Liver (tissue), 9 donors: ENCODE measurements around the gene ATP10D. TPM values are rescaled to one million over a fixed set of nuclear protein-coding genes. Genes with fewer than 3 reads are reported as not detected.

ENCODE experiments used
- DNase-seq: peaks from one replicate; pipeline ENCODE4 v3.0.0-alpha.2; 2017; ENCODE audit warnings: low spot score
- H3K27ac ChIP-seq, 2 donors: one replicate each; pipeline ENCODE4 v1.7.0; 2013; ENCODE audit warnings: inconsistent platforms in 2 of 2, low read length in 2 of 2, control low read depth in 1 of 2, low read depth in 1 of 2, mild to moderate bottlenecking in 1 of 2
- H3K27me3 ChIP-seq, 4 donors: one replicate each; pipeline versions ENCODE4 v1.6.1 to v1.7.0; 2013; ENCODE audit warnings: low read length in 3 of 4, inconsistent platforms in 1 of 4, mild to moderate bottlenecking in 1 of 4, moderate library complexity in 1 of 4; ENCODE audit not compliant: control insufficient read depth in 4 of 4, insufficient read depth in 4 of 4
- H3K36me3 ChIP-seq, 4 donors: one replicate each; pipeline versions ENCODE4 v1.6.1 to v1.7.0; 2013; ENCODE audit warnings: low read length in 3 of 4, mild to moderate bottlenecking in 3 of 4, low read depth in 1 of 4, moderate library complexity in 1 of 4; ENCODE audit not compliant: control insufficient read depth in 4 of 4, insufficient read depth in 3 of 4
- H3K4me1 ChIP-seq, 4 donors: one replicate each; pipeline versions ENCODE4 v1.6.1 to v1.7.0; 2013; ENCODE audit warnings: low read length in 3 of 4, mild to moderate bottlenecking in 3 of 4, moderate library complexity in 1 of 4; ENCODE audit not compliant: control insufficient read depth in 4 of 4, insufficient read depth in 4 of 4
- H3K4me3 ChIP-seq, 3 donors: one replicate each; pipeline versions ENCODE4 v1.6.1 to v1.7.0; 2013; ENCODE audit warnings: low read length in 3 of 3, control low read depth in 1 of 3, low read depth in 1 of 3, mild to moderate bottlenecking in 1 of 3
- H3K9ac ChIP-seq, 2 donors: one replicate each; pipeline ENCODE4 v1.7.0; 2013; ENCODE audit warnings: low read length in 2 of 2, mild to moderate bottlenecking in 2 of 2, moderate library complexity in 2 of 2, control low read depth in 1 of 2, low read depth in 1 of 2
- H3K9me3 ChIP-seq, 4 donors: one replicate each; pipeline versions ENCODE4 v1.6.1 to v1.7.0; 2013; ENCODE audit warnings: low read length in 3 of 4; ENCODE audit not compliant: control insufficient read depth in 4 of 4
- EGR1 ChIP-seq, 2 donors: IDR thresholded peaks; 2 replicates each; pipeline ENCODE4 v1.6.1; 2016 to 2018; ENCODE audit warnings: antibody characterized with exemption in 2 of 2, low read depth in 2 of 2
- FOXA1 ChIP-seq: IDR thresholded peaks from 2 replicates; pipeline ENCODE4 v1.6.1; 2016; ENCODE audit warnings: antibody characterized with exemption
- FOXA2 ChIP-seq: IDR thresholded peaks from 2 replicates; pipeline ENCODE4 v1.6.1; 2016; ENCODE audit warnings: antibody characterized with exemption
- GABPA ChIP-seq, 2 donors: IDR thresholded peaks in 1 of 2; conservative IDR thresholded peaks in 1 of 2; 2 replicates each; pipeline ENCODE4 v1.6.1; 2016; ENCODE audit warnings: antibody characterized with exemption in 2 of 2, mild to moderate bottlenecking in 1 of 2, moderate library complexity in 1 of 2
- HNF4A ChIP-seq, 2 donors: conservative IDR thresholded peaks; 2 replicates each; pipeline ENCODE4 v1.6.1; 2016; ENCODE audit warnings: antibody characterized with exemption in 2 of 2, mild to moderate bottlenecking in 2 of 2
- HNF4G ChIP-seq: IDR thresholded peaks from 2 replicates; pipeline ENCODE4 v1.6.1; 2016; ENCODE audit warnings: antibody characterized with exemption
- JUND ChIP-seq, 2 donors: IDR thresholded peaks; 2 replicates each; pipeline ENCODE4 v1.6.1; 2016; ENCODE audit warnings: antibody characterized with exemption in 2 of 2
- MAX ChIP-seq: IDR thresholded peaks from 2 replicates; pipeline ENCODE4 v1.6.1; 2016; ENCODE audit warnings: antibody characterized with exemption
- NR2F2 ChIP-seq: IDR thresholded peaks from 2 replicates; pipeline ENCODE4 v1.6.1; 2016; ENCODE audit warnings: antibody characterized with exemption
- RAD21 ChIP-seq, 2 donors: IDR thresholded peaks; 2 replicates each; pipeline ENCODE4 v1.6.1; 2016; ENCODE audit warnings: antibody characterized with exemption in 2 of 2, mild to moderate bottlenecking in 2 of 2
- REST ChIP-seq: IDR thresholded peaks from 2 replicates; pipeline ENCODE4 v1.6.1; 2016; ENCODE audit warnings: antibody characterized with exemption, mild to moderate bottlenecking
- RXRA ChIP-seq, 2 donors: IDR thresholded peaks; 2 replicates each; pipeline ENCODE4 v1.6.1; 2017 to 2018; ENCODE audit warnings: antibody characterized with exemption in 2 of 2, mild to moderate bottlenecking in 1 of 2
- SP1 ChIP-seq: IDR thresholded peaks from 2 replicates; pipeline ENCODE4 v1.6.1; 2018; ENCODE audit warnings: antibody characterized with exemption, mild to moderate bottlenecking
- TAF1 ChIP-seq: conservative IDR thresholded peaks from 2 replicates; pipeline ENCODE4 v1.6.1; 2016; ENCODE audit warnings: antibody characterized with exemption, mild to moderate bottlenecking
- YY1 ChIP-seq: IDR thresholded peaks from 2 replicates; pipeline ENCODE4 v1.6.1; 2016; ENCODE audit warnings: antibody characterized with exemption, mild to moderate bottlenecking
- ZBTB33 ChIP-seq: IDR thresholded peaks from 2 replicates; pipeline ENCODE4 v1.6.1; 2016; ENCODE audit warnings: antibody characterized with exemption
- WGBS: extraction: QIAGEN DNeasy Blood & Tissue Kit; methylation state at CpG from one replicate; pipeline ENCODE4 v1.1.7; 2013; 5-methylcytosine and 5-hydroxymethylcytosine counted together
- polyA plus RNA-seq, 2 donors: library from polyadenylated mRNA; stranded (reverse) in 1 of 2; unstranded in 1 of 2; fragments of 200-250 nt in 1 of 2; fragments of >200 nt in 1 of 2; fragmentation: Nextera tagmentation in 1 of 2; extraction: Ambion mirVana in 1 of 2; gene quantifications; one replicate each; pipeline versions ENCODE4 v1.2.1 to v1.2.3, GENCODE V29; 2013 to 2015
- total RNA-seq, 2 donors: library from RNA; depleted of rRNA; stranded (reverse); fragments of >200 nt; gene quantifications; one replicate each; pipeline ENCODE4 v1.2.3, GENCODE V29; 2014
- TF ChIP-seq, protein P1 (sequence below): fragments of 150-350 bp; IDR thresholded peaks from 2 replicates; pipeline ENCODE4 v1.5.1; 2017; ENCODE audit warnings: improper control_type of control experiment, low read depth, low read length; ENCODE audit not compliant: missing input control
- TF ChIP-seq, protein P2 (sequence below): IDR thresholded peaks from 2 replicates; pipeline ENCODE4 v1.6.1; 2016; ENCODE audit warnings: antibody characterized with exemption
- donor health status: healthy.
- donor health status: healthy.
- donor health status: healthy.
- donor health status: healthy.
- donor health status: healthy.

The ATP10D gene
- total and polyA plus RNA-seq, 4 donors, result 4.3 to 13.6 (median 7.4) TPM

GRCh38 chr4:47641755-47642154, 156.7 kb downstream of the ATP10D start:
- 78% methylated on average over 1 of the region's 1 CpG for WGBS
- no peak overlapping the region for H3K27ac ChIP-seq
- no peak for DNase-seq
- H3K36me3 ChIP-seq, result no peaks in the 10 kb centered on the region
- no peaks in the 10 kb centered on the region for H3K4me1 ChIP-seq
- no peak overlapping the region for H3K9ac ChIP-seq
- no peak overlapping the region for H3K4me3 ChIP-seq
- H3K9me3 ChIP-seq, result no peaks in the 10 kb centered on the region
- H3K27me3 ChIP-seq, result no peaks in the 10 kb centered on the region
- no peak for TF ChIP-seq NR2F2
- no peak for TF ChIP-seq YY1
- no peak for TF ChIP-seq GABPA (IDR thresholded peaks at IDR 0.05 in 1 of 2, conservative IDR thresholded peaks at IDR 0.05 in 1 of 2)
- TF ChIP-seq HNF4A (conservative IDR thresholded peaks at IDR 0.05), result no peak
- TF ChIP-seq ZBTB33, result no peak
- no peak for TF ChIP-seq TAF1
- no peak for TF ChIP-seq HNF4G
- TF ChIP-seq RAD21 (IDR thresholded peaks at IDR 0.05), result no peak
- TF ChIP-seq REST, result no peak

DNA sequence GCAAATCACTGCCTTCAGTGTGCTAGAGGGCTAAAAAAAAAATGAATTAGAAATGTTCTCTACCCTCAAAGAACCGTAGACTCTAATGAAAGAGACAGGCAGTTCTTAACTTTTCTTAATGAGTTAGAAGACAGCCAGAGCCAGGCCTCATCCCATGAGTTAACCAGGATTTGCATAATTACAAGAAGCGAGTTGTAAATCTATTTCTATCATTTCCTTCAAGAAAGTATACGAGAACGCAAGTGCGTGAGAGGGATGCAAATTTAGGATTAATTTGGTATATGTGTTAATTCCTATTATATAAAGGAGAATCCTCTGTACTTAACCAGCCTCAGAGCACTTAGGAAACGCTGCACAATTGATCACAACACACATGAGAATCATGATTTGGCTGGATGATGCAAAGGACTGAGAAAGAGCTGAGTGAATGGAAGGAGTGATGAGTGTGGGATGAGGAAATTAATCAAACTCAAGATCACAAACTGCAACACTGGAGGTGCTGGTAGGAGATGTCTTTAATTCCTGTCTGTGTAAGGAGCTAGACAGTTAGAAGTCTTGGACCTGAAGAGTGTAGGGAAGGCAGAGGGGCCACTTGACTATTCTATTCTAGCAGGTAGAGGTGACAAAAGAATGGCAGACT, 157.2 kb downstream of the ATP10D start:
- no peaks in the 10 kb centered on the region for H3K9me3 ChIP-seq

More for the DNA sequence above, 157.2 kb downstream of the ATP10D start:
- 90% methylated on average over 6 of the region's 6 CpGs for WGBS
- no peaks in the 10 kb centered on the region for H3K36me3 ChIP-seq
- no peak for DNase-seq
- H3K9ac ChIP-seq, result no peak overlapping the region
- no peak overlapping the region for H3K4me3 ChIP-seq
- no peaks in the 10 kb centered on the region for H3K27me3 ChIP-seq
- TF ChIP-seq RXRA (IDR thresholded peaks at IDR 0.05) (no peak), NR2F2 (no peak), HNF4A (conservative IDR thresholded peaks at IDR 0.05) (no peak), RAD21 (IDR thresholded peaks at IDR 0.05) (no peak), GABPA (IDR thresholded peaks at IDR 0.05 in 1 of 2, conservative IDR thresholded peaks at IDR 0.05 in 1 of 2) (no peak), ZBTB33 (no peak), EGR1 (IDR thresholded peaks at IDR 0.05; ENCODE audit: low read depth in 2 of 2) (no peak), FOXA2 (no peak), TAF1 (no peak), YY1 (no peak), FOXA1 (no peak), JUND (IDR thresholded peaks at IDR 0.05) (no peak), REST (no peak), MAX (no peak), HNF4G (no peak), SP1 (no peak)
- TF ChIP-seq, protein P1, sequence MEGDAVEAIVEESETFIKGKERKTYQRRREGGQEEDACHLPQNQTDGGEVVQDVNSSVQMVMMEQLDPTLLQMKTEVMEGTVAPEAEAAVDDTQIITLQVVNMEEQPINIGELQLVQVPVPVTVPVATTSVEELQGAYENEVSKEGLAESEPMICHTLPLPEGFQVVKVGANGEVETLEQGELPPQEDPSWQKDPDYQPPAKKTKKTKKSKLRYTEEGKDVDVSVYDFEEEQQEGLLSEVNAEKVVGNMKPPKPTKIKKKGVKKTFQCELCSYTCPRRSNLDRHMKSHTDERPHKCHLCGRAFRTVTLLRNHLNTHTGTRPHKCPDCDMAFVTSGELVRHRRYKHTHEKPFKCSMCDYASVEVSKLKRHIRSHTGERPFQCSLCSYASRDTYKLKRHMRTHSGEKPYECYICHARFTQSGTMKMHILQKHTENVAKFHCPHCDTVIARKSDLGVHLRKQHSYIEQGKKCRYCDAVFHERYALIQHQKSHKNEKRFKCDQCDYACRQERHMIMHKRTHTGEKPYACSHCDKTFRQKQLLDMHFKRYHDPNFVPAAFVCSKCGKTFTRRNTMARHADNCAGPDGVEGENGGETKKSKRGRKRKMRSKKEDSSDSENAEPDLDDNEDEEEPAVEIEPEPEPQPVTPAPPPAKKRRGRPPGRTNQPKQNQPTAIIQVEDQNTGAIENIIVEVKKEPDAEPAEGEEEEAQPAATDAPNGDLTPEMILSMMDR, result no peak
- TF ChIP-seq, protein P2, sequence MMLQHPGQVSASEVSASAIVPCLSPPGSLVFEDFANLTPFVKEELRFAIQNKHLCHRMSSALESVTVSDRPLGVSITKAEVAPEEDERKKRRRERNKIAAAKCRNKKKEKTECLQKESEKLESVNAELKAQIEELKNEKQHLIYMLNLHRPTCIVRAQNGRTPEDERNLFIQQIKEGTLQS, result no peak
- no peak overlapping the region for H3K27ac ChIP-seq
- H3K4me1 ChIP-seq, result no peaks in the 10 kb centered on the region
